ENCODE data around the gene CC2D1B.

GRCh38 chr1:52360595-52360968 lies 5.4 kb downstream of the CC2D1B start:
- TF ChIP-seq EZH2 (IDR thresholded peaks at IDR 0.05): no peak
- TF ChIP-seq, protein P1, sequence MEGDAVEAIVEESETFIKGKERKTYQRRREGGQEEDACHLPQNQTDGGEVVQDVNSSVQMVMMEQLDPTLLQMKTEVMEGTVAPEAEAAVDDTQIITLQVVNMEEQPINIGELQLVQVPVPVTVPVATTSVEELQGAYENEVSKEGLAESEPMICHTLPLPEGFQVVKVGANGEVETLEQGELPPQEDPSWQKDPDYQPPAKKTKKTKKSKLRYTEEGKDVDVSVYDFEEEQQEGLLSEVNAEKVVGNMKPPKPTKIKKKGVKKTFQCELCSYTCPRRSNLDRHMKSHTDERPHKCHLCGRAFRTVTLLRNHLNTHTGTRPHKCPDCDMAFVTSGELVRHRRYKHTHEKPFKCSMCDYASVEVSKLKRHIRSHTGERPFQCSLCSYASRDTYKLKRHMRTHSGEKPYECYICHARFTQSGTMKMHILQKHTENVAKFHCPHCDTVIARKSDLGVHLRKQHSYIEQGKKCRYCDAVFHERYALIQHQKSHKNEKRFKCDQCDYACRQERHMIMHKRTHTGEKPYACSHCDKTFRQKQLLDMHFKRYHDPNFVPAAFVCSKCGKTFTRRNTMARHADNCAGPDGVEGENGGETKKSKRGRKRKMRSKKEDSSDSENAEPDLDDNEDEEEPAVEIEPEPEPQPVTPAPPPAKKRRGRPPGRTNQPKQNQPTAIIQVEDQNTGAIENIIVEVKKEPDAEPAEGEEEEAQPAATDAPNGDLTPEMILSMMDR (IDR thresholded peaks at IDR 0.05): no peak
